Activated naive CD8-positive, alpha-beta T cell treated with anti-CD3 and anti-CD28 coated beads, Interleukin-2, amount 50 U/mL, for 24 hours (primary cell): ENCODE results near the gene TBL1XR1.
"Not testable (repeated sequence)": the region's sequence is repeated elsewhere in the genome, so short reads cannot be mapped to it uniquely, and the experiment has no call there.

Experiments used
- ATAC-seq: fragments of 150-1000 bp; cut with Tn5 transposase; one replicate; pipeline ENCODE4 v1.10.0; 2021
- DNase-seq: peaks from one replicate; pipeline ENCODE4 v3.0.0; 2021
- H3K27ac Mint-ChIP-seq: one replicate; pipeline ENCODE4 v1.8.0; 2021; ENCODE audit warnings: mild to moderate bottlenecking, mixed read lengths
- H3K27me3 Mint-ChIP-seq: one replicate; pipeline ENCODE4 v1.8.0; 2021; ENCODE audit warnings: mixed read lengths
- H3K36me3 Mint-ChIP-seq: one replicate; pipeline ENCODE4 v1.8.0; 2021; ENCODE audit warnings: low read depth, mixed read lengths
- H3K4me1 Mint-ChIP-seq: one replicate; pipeline ENCODE4 v1.8.0; 2021; ENCODE audit warnings: mixed read lengths
- H3K4me3 Mint-ChIP-seq: one replicate; pipeline ENCODE4 v1.8.0; 2021; ENCODE audit warnings: mild to moderate bottlenecking, moderate library complexity, mixed read lengths
- H3K9me3 Mint-ChIP-seq: one replicate; pipeline ENCODE4 v1.8.0; 2021; ENCODE audit warnings: mixed read lengths

The TBL1XR1 gene

GRCh38 chr3:177213801-177214535 is 16.7 kb upstream of the TBL1XR1 start:
- no peaks in the 10 kb centered on the region for H3K36me3 Mint-ChIP-seq
- ATAC-seq (no peak), DNase-seq (no peak)
- no peak overlapping the region for H3K27ac Mint-ChIP-seq
- H3K9me3 Mint-ChIP-seq = no peaks in the 10 kb centered on the region
- H3K27me3 Mint-ChIP-seq = no peaks in the 10 kb centered on the region
- peaks cover 5% of the 10 kb centered on the region for H3K4me1 Mint-ChIP-seq
- no peak overlapping the region for H3K4me3 Mint-ChIP-seq

GRCh38 chr3:177212756-177213155 is 15.5 kb upstream of the TBL1XR1 start:
- Mint-ChIP-seq H3K27ac (no peak overlapping the region), H3K36me3 (no peaks in the 10 kb centered on the region), H3K9me3 (no peaks in the 10 kb centered on the region), H3K4me3 (no peak overlapping the region), H3K27me3 (no peaks in the 10 kb centered on the region), H3K4me1 (peaks cover 5% of the 10 kb centered on the region)
- DNase-seq (no peak), ATAC-seq (no peak)

- Mint-ChIP-seq H3K27ac (no peak overlapping the region), H3K9me3 (no peaks in the 10 kb centered on the region), H3K36me3 (no peaks in the 10 kb centered on the region), H3K4me1 (peaks cover 5% of the 10 kb centered on the region), H3K27me3 (no peaks in the 10 kb centered on the region), H3K4me3 (no peak overlapping the region)
- DNase-seq (no peak), ATAC-seq (no peak)
Measured at GRCh38 chr3:177212278-177212610, 15.0 kb upstream of the TBL1XR1 start.

GRCh38 chr3:177211503-177212277 is 14.4 kb upstream of the TBL1XR1 start:
- Mint-ChIP-seq H3K27ac (no peak overlapping the region), H3K36me3 (no peaks in the 10 kb centered on the region), H3K27me3 (no peaks in the 10 kb centered on the region), H3K4me3 (no peak overlapping the region), H3K9me3 (no peaks in the 10 kb centered on the region), H3K4me1 (peaks cover 5% of the 10 kb centered on the region)
- ATAC-seq (no peak), DNase-seq (no peak)

- ATAC-seq = no peak
- no peak overlapping the region for H3K4me3 Mint-ChIP-seq
- no peak for DNase-seq
- no peaks in the 10 kb centered on the region for H3K36me3 Mint-ChIP-seq
- no peak overlapping the region for H3K27ac Mint-ChIP-seq
- no peaks in the 10 kb centered on the region for H3K27me3 Mint-ChIP-seq
- H3K9me3 Mint-ChIP-seq = no peaks in the 10 kb centered on the region
- H3K4me1 Mint-ChIP-seq = peaks cover 9% of the 10 kb centered on the region
Measured at GRCh38 chr3:177210744-177211502, 13.6 kb upstream of the TBL1XR1 start.

- Mint-ChIP-seq H3K9me3 (no peaks in the 10 kb centered on the region), H3K27me3 (no peaks in the 10 kb centered on the region), H3K36me3 (no peaks in the 10 kb centered on the region), H3K27ac (no peak overlapping the region), H3K4me3 (no peak overlapping the region), H3K4me1 (peaks cover 9% of the 10 kb centered on the region)
- ATAC-seq (no peak), DNase-seq (no peak)
Measured at GRCh38 chr3:177209509-177209908, 12.2 kb upstream of the TBL1XR1 start.

- H3K4me3 Mint-ChIP-seq = no peak overlapping the region
- H3K36me3 Mint-ChIP-seq = no peaks in the 10 kb centered on the region
Measured at GRCh38 chr3:177208781-177209180, 11.5 kb upstream of the TBL1XR1 start.

GRCh38 chr3:177208223-177208622 is 10.9 kb upstream of the TBL1XR1 start:
- peaks cover 9% of the 10 kb centered on the region for H3K4me1 Mint-ChIP-seq
- no peaks in the 10 kb centered on the region for H3K9me3 Mint-ChIP-seq
- H3K27ac Mint-ChIP-seq = no peak overlapping the region
- no peaks in the 10 kb centered on the region for H3K27me3 Mint-ChIP-seq
- no peaks in the 10 kb centered on the region for H3K36me3 Mint-ChIP-seq
- no peak overlapping the region for H3K4me3 Mint-ChIP-seq
- DNase-seq (no peak), ATAC-seq (no peak)

More at GRCh38 chr3:177208781-177209180, 11.5 kb upstream of the TBL1XR1 start:
- H3K4me1 Mint-ChIP-seq = peaks cover 9% of the 10 kb centered on the region
- no peaks in the 10 kb centered on the region for H3K9me3 Mint-ChIP-seq
- ATAC-seq (no peak), DNase-seq (no peak)
- no peak overlapping the region for H3K27ac Mint-ChIP-seq
- no peaks in the 10 kb centered on the region for H3K27me3 Mint-ChIP-seq

GRCh38 chr3:177206936-177207335 is 9.7 kb upstream of the TBL1XR1 start:
- no peak for DNase-seq
- Mint-ChIP-seq H3K4me3 (no peak overlapping the region), H3K9me3 (no peaks in the 10 kb centered on the region), H3K36me3 (no peaks in the 10 kb centered on the region), H3K27me3 (no peaks in the 10 kb centered on the region), H3K4me1 (peaks cover 17% of the 10 kb centered on the region), H3K27ac (no peak overlapping the region)
- no peak for ATAC-seq

- H3K27ac Mint-ChIP-seq = no peak overlapping the region
- no peak overlapping the region for H3K4me3 Mint-ChIP-seq
- DNase-seq (no peak), ATAC-seq (no peak)
- no peaks in the 10 kb centered on the region for H3K36me3 Mint-ChIP-seq
- no peaks in the 10 kb centered on the region for H3K27me3 Mint-ChIP-seq
- peaks cover 45% of the 10 kb centered on the region for H3K4me1 Mint-ChIP-seq
- H3K9me3 Mint-ChIP-seq = no peaks in the 10 kb centered on the region
Measured at GRCh38 chr3:177203689-177204395, 6.6 kb upstream of the TBL1XR1 start.

- H3K4me3 Mint-ChIP-seq, H3K36me3 Mint-ChIP-seq, ATAC-seq, DNase-seq, H3K9me3 Mint-ChIP-seq, H3K27me3 Mint-ChIP-seq: not testable (repeated sequence)
- Mint-ChIP-seq H3K4me1 (peaks cover 53% of the 10 kb centered on the region), H3K27ac (peak overlapping the region; percentile 73)
Measured at GRCh38 chr3:177203016-177203415, 5.7 kb upstream of the TBL1XR1 start.

GRCh38 chr3:177201700-177202397 is 4.6 kb upstream of the TBL1XR1 start:
- Mint-ChIP-seq H3K36me3 (no peaks in the 10 kb centered on the region), H3K4me1 (peaks cover 56% of the 10 kb centered on the region), H3K27ac (peak overlapping the region; percentile 94), H3K9me3 (no peaks in the 10 kb centered on the region), H3K4me3 (peak overlapping the region; percentile 70), H3K27me3 (no peaks in the 10 kb centered on the region)
- DNase-seq (peak; percentile 31), ATAC-seq (peak; percentile 78)

- peaks cover 13% of the 10 kb centered on the region for H3K36me3 Mint-ChIP-seq
- ATAC-seq (no peak), DNase-seq (no peak)
- peak overlapping the region; percentile 73 for H3K4me3 Mint-ChIP-seq
- H3K27me3 Mint-ChIP-seq = no peaks in the 10 kb centered on the region
- peak overlapping the region; percentile 87 for H3K27ac Mint-ChIP-seq
- peaks cover 62% of the 10 kb centered on the region for H3K4me1 Mint-ChIP-seq
- no peaks in the 10 kb centered on the region for H3K9me3 Mint-ChIP-seq
Measured at GRCh38 chr3:177199206-177199760, 2.0 kb upstream of the TBL1XR1 start.
